ENCODE data around the gene GDA.

DNA sequence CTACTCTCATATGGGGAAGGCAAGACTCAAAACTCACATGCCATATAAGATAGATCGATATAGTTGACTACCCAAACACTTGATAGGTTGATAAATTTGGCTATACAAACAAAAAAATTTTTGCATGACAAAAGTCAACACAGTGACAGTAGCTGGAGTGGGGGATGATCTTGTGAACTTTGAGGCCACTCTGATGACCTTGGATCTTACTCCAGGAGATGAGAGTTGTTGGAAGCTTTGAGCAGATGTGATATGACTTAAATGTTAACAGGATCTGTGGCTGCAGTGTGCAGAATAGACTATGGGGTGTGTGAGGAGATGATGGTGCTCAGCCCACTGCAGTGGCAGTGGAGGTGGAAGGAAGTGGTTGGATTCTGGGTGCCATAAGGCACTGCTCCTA, 114.3 kb downstream of the GDA start:
- TF ChIP-seq POLR2AphosphoS5 (IDR thresholded peaks at IDR 0.05) (no peak), EP300 (IDR thresholded peaks at IDR 0.05) (no peak)

All from upper lobe of left lung (tissue), 4 donors.